Erythroblast (primary cell): Measurements from ENCODE around the gene MED12L.

ENCODE experiments used
- GATA1 ChIP-seq: IDR thresholded peaks from 2 replicates; pipeline ENCODE4 v1.6.1; 2011; ENCODE audit warnings: low read depth, mild to moderate bottlenecking, control low read depth, low read length, moderate library complexity
- POLR2A ChIP-seq: IDR thresholded peaks from 2 replicates; pipeline ENCODE4 v1.6.1; 2011; ENCODE audit warnings: mild to moderate bottlenecking, low read length

- TF ChIP-seq POLR2A: no peak
- TF ChIP-seq GATA1: no peak
Observed at GRCh38 chr3:151192545-151192944, 107.1 kb downstream of the MED12L start.
